Epithelial cell of proximal tubule (primary cell): Measurements from ENCODE around the gene KLHL10. TPM values are rescaled to one million over a fixed set of nuclear protein-coding genes. Genes with fewer than 3 reads are reported as not detected.
"Not testable (repeated sequence)": the region's sequence is repeated elsewhere in the genome, so short reads cannot be mapped to it uniquely, and the experiment has no call there.

Experiments
- DNase-seq: peaks from one replicate; pipeline ENCODE4 v3.0.0-alpha.2; 2011; ENCODE audit warnings: low read depth
- H3K4me3 ChIP-seq: 2 replicates; pipeline ENCODE4 v1.5.1; 2011; ENCODE audit warnings: low read depth, mild to moderate bottlenecking, low read length
- total RNA-seq: library from RNA; depleted of rRNA; stranded (reverse); fragments of >200 nt; gene quantifications from 2 replicates; pipeline ENCODE4 v1.2.3, GENCODE V29; 2015
- TF ChIP-seq, protein P1 (sequence below): conservative IDR thresholded peaks from 2 replicates; pipeline ENCODE4 v1.5.1; 2012; ENCODE audit warnings: low read depth, mild to moderate bottlenecking, low read length

Gene KLHL10
- total RNA-seq, 1 donor from 2014 or later = not detected

DNA sequence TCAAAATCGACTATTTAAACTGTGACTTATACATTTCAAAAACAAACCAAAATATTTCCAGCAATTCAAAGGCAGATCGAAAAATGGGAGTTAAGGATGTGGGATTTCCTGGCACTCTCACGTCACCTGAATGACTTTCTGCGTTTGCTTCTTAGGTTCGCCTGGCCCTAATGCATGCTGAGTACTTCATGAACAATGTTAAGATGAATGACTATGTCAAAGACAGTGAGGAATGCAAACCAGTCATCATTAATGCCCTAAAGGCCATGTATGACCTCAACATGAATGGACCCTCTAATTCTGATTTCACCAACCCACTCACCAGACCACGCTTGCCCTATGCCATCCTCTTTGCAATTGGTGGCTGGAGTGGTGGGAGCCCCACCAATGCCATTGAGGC, 7.3 kb downstream of the KLHL10 start:
- TF ChIP-seq, protein P1, sequence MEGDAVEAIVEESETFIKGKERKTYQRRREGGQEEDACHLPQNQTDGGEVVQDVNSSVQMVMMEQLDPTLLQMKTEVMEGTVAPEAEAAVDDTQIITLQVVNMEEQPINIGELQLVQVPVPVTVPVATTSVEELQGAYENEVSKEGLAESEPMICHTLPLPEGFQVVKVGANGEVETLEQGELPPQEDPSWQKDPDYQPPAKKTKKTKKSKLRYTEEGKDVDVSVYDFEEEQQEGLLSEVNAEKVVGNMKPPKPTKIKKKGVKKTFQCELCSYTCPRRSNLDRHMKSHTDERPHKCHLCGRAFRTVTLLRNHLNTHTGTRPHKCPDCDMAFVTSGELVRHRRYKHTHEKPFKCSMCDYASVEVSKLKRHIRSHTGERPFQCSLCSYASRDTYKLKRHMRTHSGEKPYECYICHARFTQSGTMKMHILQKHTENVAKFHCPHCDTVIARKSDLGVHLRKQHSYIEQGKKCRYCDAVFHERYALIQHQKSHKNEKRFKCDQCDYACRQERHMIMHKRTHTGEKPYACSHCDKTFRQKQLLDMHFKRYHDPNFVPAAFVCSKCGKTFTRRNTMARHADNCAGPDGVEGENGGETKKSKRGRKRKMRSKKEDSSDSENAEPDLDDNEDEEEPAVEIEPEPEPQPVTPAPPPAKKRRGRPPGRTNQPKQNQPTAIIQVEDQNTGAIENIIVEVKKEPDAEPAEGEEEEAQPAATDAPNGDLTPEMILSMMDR = no peak
- DNase-seq = no peak

DNA sequence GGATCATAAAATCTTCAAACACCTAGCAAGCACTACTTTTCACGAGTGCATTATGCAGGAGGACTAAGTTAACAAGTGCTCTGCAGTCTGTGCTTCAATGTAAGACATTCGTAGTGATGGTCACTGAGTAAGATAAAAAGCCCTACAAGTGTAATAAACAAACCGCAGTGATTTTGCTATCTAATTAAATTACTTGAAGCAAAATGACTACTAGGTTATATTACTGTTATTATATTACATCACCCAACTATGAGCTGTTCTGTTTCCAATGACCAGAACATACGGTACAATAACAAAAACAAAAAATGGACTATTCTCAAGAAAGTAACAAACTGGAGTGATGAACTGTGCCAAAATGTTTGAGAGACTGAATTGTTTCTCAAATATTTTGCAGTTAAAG, 11.2 kb downstream of the KLHL10 start:
- H3K4me3 ChIP-seq = no peak overlapping the region
- no peak for DNase-seq
- TF ChIP-seq, protein P1 = no peak

More for the DNA sequence above, 7.3 kb downstream of the KLHL10 start:
- H3K4me3 ChIP-seq = no peak overlapping the region

DNA sequence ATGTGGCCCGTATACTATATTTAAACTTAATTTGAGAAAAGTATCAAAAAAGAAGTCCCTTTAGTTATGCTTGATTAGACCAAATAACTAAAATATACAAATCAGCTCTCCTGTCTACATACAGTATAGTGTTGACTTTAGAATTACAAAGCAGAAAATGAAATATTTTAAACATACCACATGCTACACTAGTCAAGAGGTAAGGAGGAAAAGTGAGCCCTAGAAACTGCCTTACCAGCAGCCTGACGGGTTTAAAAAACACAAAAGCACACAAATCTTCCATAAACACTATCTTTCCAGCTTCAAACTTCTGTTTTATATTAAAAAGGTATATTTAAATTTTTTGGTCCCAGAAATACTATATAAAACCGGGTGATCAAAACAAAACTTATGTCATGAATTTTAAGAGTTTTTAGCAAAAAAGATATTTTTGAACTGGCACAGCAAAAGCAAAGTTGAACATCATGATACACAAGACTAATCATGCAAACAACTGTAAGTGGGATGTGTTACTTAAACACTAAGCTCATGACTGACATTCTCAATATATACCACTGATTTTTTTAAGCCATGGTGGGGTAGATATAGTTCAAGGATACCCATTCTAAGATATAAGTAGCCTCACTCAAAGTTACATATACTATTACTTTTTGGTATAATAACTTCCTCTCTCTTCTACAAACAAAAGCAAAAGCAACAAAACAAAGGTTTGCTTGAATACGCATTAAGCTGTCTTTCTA, 11.8 kb downstream of the KLHL10 start:
- TF ChIP-seq, protein P1 = no peak

DNA sequence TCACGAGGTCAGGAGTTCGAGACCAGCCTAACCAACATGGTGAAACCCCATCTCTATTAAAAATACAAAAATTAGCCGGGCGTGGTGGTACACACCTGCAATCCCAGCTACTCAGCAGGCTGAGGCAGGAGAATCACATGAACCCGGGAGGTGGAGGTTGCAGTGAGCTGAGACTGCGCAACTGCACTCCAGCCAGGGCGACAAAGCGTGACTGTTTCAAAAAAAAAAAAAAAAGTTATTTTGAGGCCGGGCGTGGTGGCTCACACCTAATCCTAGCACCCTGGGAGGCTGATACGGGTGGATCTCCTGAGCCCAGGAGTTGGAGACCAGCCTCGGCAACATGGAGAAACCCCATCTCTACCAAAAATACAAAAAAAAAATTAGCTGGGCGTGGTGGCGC, 13.8 kb downstream of the KLHL10 start:
- not testable (repeated sequence) for DNase-seq, H3K4me3 ChIP-seq

More for the DNA sequence above, 11.8 kb downstream of the KLHL10 start:
- no peak for DNase-seq
- no peak overlapping the region for H3K4me3 ChIP-seq

DNA sequence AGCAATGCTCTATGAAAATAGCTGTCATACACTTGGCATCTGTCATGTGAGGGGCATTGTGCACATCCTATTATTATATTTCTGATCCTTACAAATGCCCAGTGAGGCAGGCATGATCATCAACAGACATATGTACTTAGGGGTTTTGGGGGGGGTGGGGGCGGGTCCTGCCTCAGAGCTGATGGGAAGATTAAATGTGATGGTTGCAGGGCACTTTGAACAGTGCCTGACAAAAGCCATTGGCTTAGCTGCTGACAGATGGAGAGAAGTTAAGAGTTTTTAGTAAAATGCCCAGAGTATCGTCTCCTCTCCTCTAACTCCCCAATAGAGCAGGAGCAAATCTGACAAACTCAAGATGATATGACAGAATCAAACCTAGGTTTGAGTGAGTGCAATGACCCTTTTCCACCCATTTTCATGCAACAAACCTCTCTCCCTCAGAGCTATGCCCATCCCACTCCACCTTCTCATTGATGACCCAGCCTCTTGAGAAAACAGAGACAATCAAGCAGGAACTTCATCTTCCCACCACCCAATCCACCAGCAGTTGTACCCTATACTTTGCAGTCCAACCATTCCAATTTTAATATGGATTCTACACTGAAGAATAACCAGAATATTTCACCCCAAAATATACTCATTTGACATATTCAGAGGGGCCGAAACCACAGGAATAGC, 22.8 kb downstream of the KLHL10 start:
- DNase-seq = no peak
- TF ChIP-seq, protein P1 = no peak
- no peak overlapping the region for H3K4me3 ChIP-seq

DNA sequence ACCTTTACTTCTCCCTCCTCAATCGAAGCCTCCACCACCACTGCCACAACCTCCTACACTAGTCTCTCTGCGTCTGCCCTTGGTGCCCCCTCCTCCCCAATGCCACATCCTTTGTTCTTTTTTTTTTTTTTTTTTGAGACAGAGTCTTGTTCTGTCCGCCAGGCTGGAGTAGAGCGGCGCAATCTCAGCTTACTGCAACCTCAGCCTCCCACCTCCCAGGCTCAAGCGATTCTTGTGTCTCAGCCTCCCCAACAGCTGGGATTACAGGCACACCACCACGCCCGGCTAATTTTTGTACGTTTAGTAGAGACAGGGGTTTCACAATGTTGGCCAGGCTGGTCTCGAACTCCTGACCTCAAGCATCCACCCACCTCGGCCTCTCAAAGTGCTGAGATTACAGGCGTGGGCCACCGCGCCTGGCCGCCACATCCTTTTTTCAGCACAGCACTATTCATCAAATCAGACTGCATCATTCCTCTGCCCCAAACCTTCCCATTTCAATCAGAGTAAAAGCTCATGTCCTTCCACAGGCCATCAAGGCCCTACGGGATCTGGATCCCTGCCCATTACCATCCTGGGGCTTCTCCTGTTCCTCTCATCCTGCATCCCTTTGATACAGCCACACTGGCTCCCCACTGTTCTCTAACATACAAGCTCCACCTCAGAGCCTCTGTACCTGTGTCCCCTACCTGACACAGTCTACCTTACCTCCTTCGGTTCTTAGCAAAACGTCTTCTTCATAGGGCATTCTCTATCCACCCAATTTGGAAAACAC, 25.6 kb downstream of the KLHL10 start:
- H3K4me3 ChIP-seq = peak overlapping the region; percentile 93
- no peak for DNase-seq
- TF ChIP-seq, protein P1 = no peak

DNA sequence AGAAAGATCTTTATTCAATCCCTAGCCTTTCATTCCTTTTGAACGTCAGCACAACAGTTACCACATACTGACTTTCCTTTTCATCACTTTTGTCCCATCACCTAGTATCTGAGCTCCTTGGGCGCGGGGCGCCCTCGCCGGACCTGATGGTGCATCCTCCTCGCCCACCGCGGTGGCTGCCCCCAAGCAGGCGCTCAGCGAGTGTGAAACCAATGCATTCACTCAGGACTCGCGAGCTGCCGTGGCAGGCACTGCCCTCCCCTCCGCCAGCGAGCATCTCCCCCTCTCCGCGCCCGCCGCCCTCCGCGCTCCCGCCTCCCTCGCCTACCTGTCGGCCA, 26.8 kb downstream of the KLHL10 start:
- H3K4me3 ChIP-seq = peak overlapping the region; percentile 93
- no peak for DNase-seq
- TF ChIP-seq, protein P1 = no peak
